ENCODE data around the gene CD93. TPM values are rescaled to one million over a fixed set of nuclear protein-coding genes. Genes with fewer than 3 reads are reported as not detected.

The CD93 gene
- 49.7 TPM for polyA plus RNA-seq (ENCODE audit: insufficient read length)

GRCh38 chr20:23086056-23086566, at the start of gene CD93:
TSS of gene CD93 (minus strand) at chr20:23086324. CDS start at chr20:23086192, 132 bp downstream.
- no peak for DNase-seq (ENCODE audit: low read depth)

- no peak for DNase-seq (ENCODE audit: low read depth)
Measured at GRCh38 chr20:23133560-23133998, 47.5 kb upstream of the CD93 start.

GRCh38 chr20:23132930-23133559, 46.9 kb upstream of the CD93 start:
- no peak for DNase-seq (ENCODE audit: low read depth)

- DNase-seq (ENCODE audit: low read depth) = no peak
Measured at GRCh38 chr20:23132293-23132929, 46.3 kb upstream of the CD93 start.

- DNase-seq (ENCODE audit: low read depth) = no peak
Measured at GRCh38 chr20:23131766-23132165, 45.6 kb upstream of the CD93 start.

- no peak for DNase-seq (ENCODE audit: low read depth)
Measured at GRCh38 chr20:23130622-23131140, 44.6 kb upstream of the CD93 start.

GRCh38 chr20:23129891-23130621, 43.9 kb upstream of the CD93 start:
- no peak for DNase-seq (ENCODE audit: low read depth)

- no peak for DNase-seq (ENCODE audit: low read depth)
Measured at GRCh38 chr20:23129266-23129665, 43.1 kb upstream of the CD93 start.

GRCh38 chr20:23128461-23129125, 42.5 kb upstream of the CD93 start:
- DNase-seq (ENCODE audit: low read depth) = no peak

- DNase-seq (ENCODE audit: low read depth) = no peak
Measured at GRCh38 chr20:23127506-23128279, 41.6 kb upstream of the CD93 start.

- DNase-seq (ENCODE audit: low read depth) = no peak
Measured at GRCh38 chr20:23126281-23127061, 40.3 kb upstream of the CD93 start.

GRCh38 chr20:23125625-23126191, 39.6 kb upstream of the CD93 start:
- DNase-seq (ENCODE audit: low read depth) = no peak

GRCh38 chr20:23125159-23125558, 39.0 kb upstream of the CD93 start:
- DNase-seq (ENCODE audit: low read depth) = no peak

GRCh38 chr20:23123886-23124285, 37.8 kb upstream of the CD93 start:
- no peak for DNase-seq (ENCODE audit: low read depth)

GRCh38 chr20:23122796-23123655, 36.9 kb upstream of the CD93 start:
- DNase-seq (ENCODE audit: low read depth) = no peak

GRCh38 chr20:23122321-23122720, 36.2 kb upstream of the CD93 start:
- no peak for DNase-seq (ENCODE audit: low read depth)

GRCh38 chr20:23121751-23122320, 35.7 kb upstream of the CD93 start:
- DNase-seq (ENCODE audit: low read depth) = no peak

GRCh38 chr20:23120936-23121750, 35.0 kb upstream of the CD93 start:
- DNase-seq (ENCODE audit: low read depth) = no peak

Data from forelimb muscle (tissue), 1 donor.